Central memory CD8-positive, alpha-beta T cell (primary cell): ENCODE measurements around the gene TDRD12.
A peak's percentile ranks its signal among the peaks of the same experiment; 100 is the strongest.

Source experiments
- ATAC-seq: fragments of 150-1000 bp; cut with Tn5 transposase; replicated peaks from 2 replicates; pipeline ENCODE4 v1.10.0; 2022; ENCODE audit warnings: mild to moderate bottlenecking, moderate FRiP score, moderate number of reproducible peaks; ENCODE audit not compliant: poor library complexity, severe bottlenecking; ENCODE audit errors: extremely low read depth
- DNase-seq, 2 donors: peaks; one replicate each; pipeline ENCODE4 v3.0.0; 2021; ENCODE audit warnings: low spot score in 2 of 2
- H3K27ac Mint-ChIP-seq: one replicate; pipeline ENCODE4 v1.8.0; 2022; ENCODE audit warnings: low read depth, mild to moderate bottlenecking, moderate library complexity, mixed read lengths
- H3K27me3 Mint-ChIP-seq: one replicate; pipeline ENCODE4 v1.8.0; 2022; ENCODE audit warnings: mixed read lengths
- H3K36me3 Mint-ChIP-seq: one replicate; pipeline ENCODE4 v1.8.0; 2022; ENCODE audit warnings: mild to moderate bottlenecking, moderate library complexity, mixed read lengths; ENCODE audit not compliant: insufficient read depth
- H3K4me1 Mint-ChIP-seq: one replicate; pipeline ENCODE4 v1.8.0; 2022; ENCODE audit warnings: mixed read lengths
- H3K4me3 Mint-ChIP-seq: one replicate; pipeline ENCODE4 v1.8.0; 2022; ENCODE audit warnings: mild to moderate bottlenecking, moderate library complexity, mixed read lengths
- H3K9me3 Mint-ChIP-seq: one replicate; pipeline ENCODE4 v1.8.0; 2022; ENCODE audit warnings: mixed read lengths

The TDRD12 gene

DNA sequence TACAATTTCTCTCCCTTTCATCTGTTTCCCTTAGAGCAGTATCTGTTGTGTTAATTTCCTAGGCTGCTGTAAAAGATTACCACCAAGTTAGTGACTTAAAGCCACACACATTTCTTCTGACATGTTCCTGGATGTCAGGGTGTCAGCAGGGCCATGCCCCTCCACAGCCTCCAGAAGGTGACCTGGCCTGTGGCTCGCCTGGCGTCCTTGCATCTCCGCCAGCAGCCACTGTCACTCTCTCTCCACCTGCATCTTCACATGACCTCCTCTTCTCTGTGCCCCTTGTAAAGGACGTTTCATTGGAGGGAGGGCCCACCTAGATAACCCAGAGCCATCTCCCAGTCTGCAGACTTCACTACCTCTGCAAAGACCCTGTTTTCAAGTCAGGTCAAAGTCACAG is 88.7 kb downstream of the TDRD12 start:
- Mint-ChIP-seq H3K36me3 (peaks cover 1% of the 10 kb centered on the region), H3K27me3 (no peaks in the 10 kb centered on the region), H3K9me3 (no peaks in the 10 kb centered on the region), H3K4me3 (no peak overlapping the region), H3K4me1 (peaks cover 15% of the 10 kb centered on the region), H3K27ac (peak overlapping the region; percentile 30)
- DNase-seq (no peak), ATAC-seq (no peak)

DNA sequence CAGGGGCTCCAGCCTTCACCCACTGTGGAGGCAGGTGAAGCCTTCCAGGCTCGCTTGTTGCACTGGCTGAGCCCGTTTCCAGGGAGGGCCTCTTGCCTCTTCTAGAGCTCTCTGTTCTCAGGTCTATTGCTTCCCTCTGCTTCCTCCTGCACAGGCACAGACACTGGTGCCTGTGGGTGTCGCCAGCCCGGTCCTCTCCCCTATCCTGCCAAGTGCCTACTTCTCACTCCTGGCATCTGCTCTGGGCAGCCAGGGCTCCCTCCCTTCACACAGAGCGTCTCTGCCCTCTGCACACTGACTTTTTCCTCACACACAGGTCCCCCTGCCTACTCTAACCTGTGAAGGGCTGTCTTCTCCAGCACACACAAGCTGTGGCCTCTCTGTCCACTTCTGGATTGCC is 89.7 kb downstream of the TDRD12 start:
- ATAC-seq (no peak), DNase-seq (no peak)
- H3K36me3 Mint-ChIP-seq = peaks cover 2% of the 10 kb centered on the region
- peaks cover 15% of the 10 kb centered on the region for H3K4me1 Mint-ChIP-seq
- H3K27ac Mint-ChIP-seq = peak overlapping the region; percentile 86
- no peaks in the 10 kb centered on the region for H3K9me3 Mint-ChIP-seq
- H3K4me3 Mint-ChIP-seq = no peak overlapping the region
- no peaks in the 10 kb centered on the region for H3K27me3 Mint-ChIP-seq

DNA sequence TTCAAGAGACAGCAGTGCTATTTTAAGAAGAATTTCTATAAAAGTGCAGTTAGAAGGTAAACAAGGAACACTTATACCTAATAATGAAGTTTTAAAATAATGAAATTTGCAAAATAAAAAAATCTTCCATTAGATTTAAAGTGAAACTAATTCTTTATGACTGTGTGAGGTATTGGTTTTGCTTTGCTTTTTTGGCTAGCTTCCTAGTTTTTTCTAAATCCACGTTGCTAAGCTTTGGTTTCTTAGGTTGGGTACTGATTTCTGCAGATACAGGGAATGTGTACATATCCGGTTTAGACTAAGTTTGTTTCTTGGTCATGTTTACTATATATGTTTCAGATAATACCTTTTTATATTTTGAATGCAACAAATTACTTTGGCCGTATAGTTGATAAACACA is 90.2 kb downstream of the TDRD12 start:
- Mint-ChIP-seq H3K36me3 (peaks cover 2% of the 10 kb centered on the region), H3K4me1 (peaks cover 15% of the 10 kb centered on the region), H3K9me3 (no peaks in the 10 kb centered on the region), H3K27me3 (no peaks in the 10 kb centered on the region), H3K4me3 (no peak overlapping the region), H3K27ac (peak overlapping the region; percentile 86)
- ATAC-seq (no peak), DNase-seq (no peak)

DNA sequence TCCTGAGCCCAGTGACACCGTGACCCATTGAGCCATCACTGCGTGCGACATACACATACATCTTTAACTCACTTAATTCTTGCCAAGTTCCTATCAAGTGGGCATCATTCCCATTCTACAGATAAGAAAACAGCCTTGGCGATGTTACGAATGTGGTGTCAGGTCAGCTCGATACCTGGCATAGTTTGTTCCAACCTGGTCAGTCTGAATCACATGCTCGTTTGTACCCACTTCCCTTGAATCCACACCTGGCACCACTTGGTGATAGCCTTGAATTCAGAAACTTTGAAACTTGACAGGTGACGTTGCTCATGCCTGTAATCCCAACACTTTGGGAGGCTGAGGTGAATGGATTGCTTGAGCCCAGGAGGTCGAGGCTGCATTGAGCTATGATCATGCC is 90.9 kb downstream of the TDRD12 start:
- Mint-ChIP-seq H3K4me1 (peaks cover 15% of the 10 kb centered on the region), H3K4me3 (no peak overlapping the region), H3K36me3 (peaks cover 2% of the 10 kb centered on the region), H3K27me3 (no peaks in the 10 kb centered on the region), H3K9me3 (no peaks in the 10 kb centered on the region), H3K27ac (no peak overlapping the region)
- ATAC-seq (no peak), DNase-seq (no peak)

DNA sequence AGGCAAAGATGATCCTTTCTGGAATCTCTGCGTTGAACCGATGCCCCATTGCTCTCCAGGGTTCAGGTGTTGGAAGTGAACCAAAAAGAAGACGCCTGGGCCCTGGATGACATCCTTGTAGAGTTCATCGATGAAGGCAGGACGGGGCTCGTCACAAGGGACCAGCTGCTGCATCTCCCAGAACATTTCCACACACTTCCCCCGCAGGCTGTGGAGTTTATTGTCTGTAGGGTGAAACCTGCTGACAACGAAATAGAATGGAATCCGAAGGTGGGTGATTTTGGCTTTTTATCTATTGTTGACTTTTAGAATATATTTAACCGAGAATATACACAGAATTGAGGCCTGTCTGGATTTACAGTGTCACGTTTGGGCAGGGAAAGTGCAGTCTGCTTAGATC is 91.6 kb downstream of the TDRD12 start:
- peaks cover 2% of the 10 kb centered on the region for H3K36me3 Mint-ChIP-seq
- H3K4me3 Mint-ChIP-seq = no peak overlapping the region
- DNase-seq = no peak
- H3K27ac Mint-ChIP-seq = no peak overlapping the region
- ATAC-seq = no peak
- peaks cover 15% of the 10 kb centered on the region for H3K4me1 Mint-ChIP-seq
- H3K9me3 Mint-ChIP-seq = no peaks in the 10 kb centered on the region
- H3K27me3 Mint-ChIP-seq = no peaks in the 10 kb centered on the region

DNA sequence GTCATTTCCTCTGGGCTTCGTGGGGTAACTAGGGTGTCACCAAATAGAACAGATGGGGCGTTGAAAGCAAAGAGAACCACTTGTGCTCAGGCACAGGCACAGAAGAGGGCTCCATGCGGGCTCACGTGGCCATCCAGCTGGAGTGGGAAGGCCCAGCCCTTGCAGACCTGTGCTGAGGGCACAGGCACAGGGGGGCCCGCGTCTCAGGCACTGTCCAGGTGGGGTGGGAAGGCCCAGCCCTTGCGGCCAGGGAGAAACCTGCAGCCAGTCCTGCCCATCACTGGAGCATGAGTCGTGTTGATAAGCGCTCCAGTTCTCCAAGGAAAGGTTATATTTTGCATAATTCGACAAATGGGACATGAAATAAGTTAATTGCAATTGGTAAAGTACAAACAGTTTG is 92.5 kb downstream of the TDRD12 start:
- H3K4me1 Mint-ChIP-seq = peaks cover 15% of the 10 kb centered on the region
- no peak overlapping the region for H3K27ac Mint-ChIP-seq

DNA sequence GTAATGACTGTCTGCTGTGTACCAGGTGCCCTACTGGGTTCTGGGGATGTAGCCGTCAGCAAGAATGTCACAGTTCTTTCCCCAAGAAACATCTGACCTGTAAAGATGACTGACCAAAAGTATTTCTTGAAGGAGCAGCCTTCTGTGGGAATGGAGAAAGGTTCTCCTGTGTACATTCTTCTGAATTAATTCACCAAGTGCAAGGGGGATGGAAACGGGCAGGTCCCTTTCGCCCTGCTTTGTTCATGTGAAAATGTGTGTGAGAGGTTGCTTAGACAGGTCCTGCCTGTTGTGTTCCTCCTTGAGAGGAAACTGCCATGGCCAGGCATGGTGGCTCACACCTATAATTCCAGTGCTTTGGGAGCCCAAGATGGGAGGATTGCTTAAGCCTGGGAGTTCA is 93.0 kb downstream of the TDRD12 start:
- Mint-ChIP-seq H3K27me3 (no peaks in the 10 kb centered on the region), H3K36me3 (peaks cover 2% of the 10 kb centered on the region), H3K4me1 (peaks cover 15% of the 10 kb centered on the region), H3K4me3 (no peak overlapping the region), H3K9me3 (no peaks in the 10 kb centered on the region), H3K27ac (no peak overlapping the region)
- ATAC-seq (no peak), DNase-seq (no peak)

More for the DNA sequence above, 92.5 kb downstream of the TDRD12 start:
- Mint-ChIP-seq H3K36me3 (peaks cover 2% of the 10 kb centered on the region), H3K9me3 (no peaks in the 10 kb centered on the region), H3K4me3 (no peak overlapping the region), H3K27me3 (no peaks in the 10 kb centered on the region)
- ATAC-seq (no peak), DNase-seq (no peak)

DNA sequence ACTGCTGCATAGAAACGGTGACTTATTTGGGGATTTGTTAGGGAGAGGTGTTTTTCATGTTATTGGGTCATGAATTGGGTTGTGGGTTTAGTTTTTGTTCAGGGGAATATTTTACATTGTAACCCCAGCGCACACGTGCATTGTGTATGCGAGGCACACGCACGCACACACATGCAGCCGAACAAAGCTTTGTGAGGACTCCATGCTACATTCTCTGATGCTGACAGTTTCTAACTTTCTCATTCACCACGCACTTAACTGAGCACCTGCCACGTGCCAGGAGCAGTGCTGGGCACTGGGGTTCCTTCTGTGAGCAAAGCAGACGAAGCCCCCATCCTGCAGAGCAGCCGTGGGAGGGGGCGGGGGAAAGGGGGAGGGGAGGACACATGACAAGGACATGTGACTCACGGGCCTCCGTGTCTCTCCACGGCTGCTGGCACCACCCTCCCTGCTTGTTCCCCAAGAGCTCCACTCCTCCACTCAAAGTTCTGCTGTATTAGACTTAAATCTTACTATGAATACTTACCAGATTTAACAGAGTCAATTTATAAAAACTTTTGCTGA is 94.4 kb downstream of the TDRD12 start:
- no peak overlapping the region for H3K27ac Mint-ChIP-seq
- H3K4me1 Mint-ChIP-seq = peaks cover 11% of the 10 kb centered on the region
- H3K36me3 Mint-ChIP-seq = peaks cover 2% of the 10 kb centered on the region
- no peak for ATAC-seq
- H3K9me3 Mint-ChIP-seq = no peaks in the 10 kb centered on the region
- H3K27me3 Mint-ChIP-seq = no peaks in the 10 kb centered on the region
- H3K4me3 Mint-ChIP-seq = no peak overlapping the region
- DNase-seq = no peak

DNA sequence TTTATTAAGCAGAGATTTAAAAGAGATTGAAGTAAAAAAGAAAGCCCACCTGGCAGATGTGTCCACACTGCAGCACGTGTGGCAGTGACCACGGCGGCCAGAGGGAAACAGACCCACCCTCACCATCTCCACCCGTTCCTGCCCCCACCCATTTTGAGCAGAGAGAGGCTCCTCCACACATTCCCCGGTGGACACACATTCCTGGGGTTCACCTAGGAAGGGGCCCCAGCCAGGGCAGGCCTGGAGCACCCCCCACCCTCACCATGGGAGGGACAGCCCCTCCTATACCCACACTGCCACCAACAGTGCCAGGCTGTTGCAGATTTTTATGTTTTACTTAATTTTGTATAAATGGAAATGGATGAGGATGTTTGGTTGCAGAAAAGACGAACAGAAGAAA is 95.1 kb downstream of the TDRD12 start:
- Mint-ChIP-seq H3K36me3 (peaks cover 2% of the 10 kb centered on the region), H3K27me3 (peaks cover 2% of the 10 kb centered on the region), H3K4me3 (no peak overlapping the region), H3K9me3 (no peaks in the 10 kb centered on the region), H3K4me1 (peaks cover 8% of the 10 kb centered on the region), H3K27ac (no peak overlapping the region)
- DNase-seq (no peak), ATAC-seq (no peak)

DNA sequence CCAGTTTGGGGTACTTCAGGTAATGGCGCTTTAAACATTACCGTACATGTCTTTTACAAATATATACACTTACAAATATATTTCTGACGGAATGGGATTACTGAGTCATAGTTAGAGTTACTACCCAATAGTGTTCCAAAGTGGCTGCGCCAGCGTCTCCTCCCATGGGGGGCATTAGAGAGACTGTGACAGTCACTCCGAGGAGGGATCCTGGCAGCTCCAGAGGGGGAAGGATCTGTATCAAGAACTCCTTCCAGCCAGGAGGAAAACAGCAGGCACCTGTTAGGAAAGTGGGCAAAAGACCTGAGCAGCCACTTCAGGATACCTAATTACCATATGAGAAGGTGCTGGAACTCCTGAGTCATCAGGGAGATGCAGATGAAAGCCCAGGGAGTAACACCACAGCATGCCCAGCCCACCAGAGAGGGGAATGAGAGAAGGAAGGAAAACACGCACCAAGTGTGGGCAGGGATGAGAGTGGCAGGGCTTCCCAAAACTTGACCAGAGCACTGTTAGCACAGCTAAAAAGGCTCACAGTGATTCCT is 97.1 kb downstream of the TDRD12 start:
- DNase-seq = no peak
- no peak overlapping the region for H3K4me3 Mint-ChIP-seq
- H3K27ac Mint-ChIP-seq = no peak overlapping the region
- no peak for ATAC-seq
- no peaks in the 10 kb centered on the region for H3K9me3 Mint-ChIP-seq
- peaks cover 14% of the 10 kb centered on the region for H3K4me1 Mint-ChIP-seq
- H3K36me3 Mint-ChIP-seq = peaks cover 2% of the 10 kb centered on the region
- H3K27me3 Mint-ChIP-seq = peaks cover 8% of the 10 kb centered on the region

DNA sequence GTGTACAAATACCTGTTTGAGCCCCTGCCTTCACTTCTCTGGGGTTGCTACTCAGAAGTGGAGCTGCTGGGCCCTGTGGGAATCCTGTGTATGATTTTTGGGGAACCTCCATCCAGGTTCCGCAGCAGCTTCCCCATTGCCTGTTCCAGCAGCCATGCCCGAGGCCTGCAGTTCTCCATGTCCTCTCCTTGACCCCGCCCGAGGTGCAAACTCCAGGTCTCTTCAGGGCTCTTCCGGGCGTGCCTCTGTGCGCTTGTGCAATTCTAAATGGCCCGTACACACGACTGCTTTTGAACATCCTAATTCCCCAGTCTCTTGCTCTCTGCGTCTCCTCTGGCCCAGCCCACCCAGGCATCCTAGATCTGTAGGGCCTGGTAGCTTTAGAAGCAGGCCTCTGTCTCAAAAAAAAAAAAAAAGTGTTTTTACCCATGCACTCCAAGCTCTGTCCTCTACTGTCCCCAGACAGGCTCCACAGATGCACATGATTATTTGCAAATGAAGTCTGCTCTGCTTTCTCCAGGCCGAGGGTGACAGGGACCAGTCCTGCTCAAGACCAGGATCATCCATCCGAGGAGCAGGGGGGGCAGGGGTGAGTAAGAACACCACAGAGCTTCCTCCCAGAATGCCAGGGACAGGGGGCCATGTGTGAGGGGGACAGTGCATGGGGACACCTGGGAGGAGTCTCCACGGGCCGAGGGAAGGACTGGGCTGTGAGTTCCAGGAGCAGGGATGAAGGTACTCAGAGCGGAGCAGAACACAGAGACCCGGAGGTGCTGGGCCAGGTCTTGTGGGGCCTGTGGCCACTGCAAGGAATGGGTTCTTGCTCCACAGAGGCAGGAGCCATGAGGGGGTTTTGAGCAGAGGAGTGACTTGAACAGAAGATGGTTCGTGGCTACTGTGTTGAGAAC is 98.3 kb downstream of the TDRD12 start:
- H3K27me3 Mint-ChIP-seq = peaks cover 8% of the 10 kb centered on the region
- H3K9me3 Mint-ChIP-seq = no peaks in the 10 kb centered on the region
- ATAC-seq = no peak
- peaks cover 2% of the 10 kb centered on the region for H3K36me3 Mint-ChIP-seq
- peaks cover 14% of the 10 kb centered on the region for H3K4me1 Mint-ChIP-seq
- no peak overlapping the region for H3K27ac Mint-ChIP-seq
- no peak overlapping the region for H3K4me3 Mint-ChIP-seq
- no peak for DNase-seq

DNA sequence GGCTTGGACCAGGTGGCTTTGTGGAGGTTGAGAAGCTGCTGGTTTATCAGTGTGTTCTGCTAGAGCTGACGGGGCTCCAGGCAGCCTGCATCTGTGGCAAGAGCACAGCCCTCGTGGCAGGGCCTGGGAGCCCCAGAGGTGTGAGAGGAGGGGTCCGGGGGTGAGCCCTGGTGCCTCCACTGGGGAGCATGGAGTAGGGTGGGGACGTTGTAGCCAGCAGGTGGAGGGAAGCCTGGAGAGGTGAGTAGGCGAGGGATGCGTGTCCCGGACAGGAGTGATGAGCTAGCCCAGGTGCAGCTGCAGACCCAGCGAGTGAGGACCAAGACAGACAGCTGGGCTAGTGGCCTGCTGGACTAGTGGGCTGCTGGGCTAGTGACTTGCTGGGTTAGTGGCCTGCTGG is 99.0 kb downstream of the TDRD12 start:
- DNase-seq = no peak
- Mint-ChIP-seq H3K4me3 (no peak overlapping the region), H3K36me3 (no peaks in the 10 kb centered on the region), H3K9me3 (no peaks in the 10 kb centered on the region), H3K4me1 (peaks cover 14% of the 10 kb centered on the region), H3K27me3 (peaks cover 8% of the 10 kb centered on the region), H3K27ac (no peak overlapping the region)
- ATAC-seq = no peak
